OCI-LY1 (cell line): ENCODE measurements around the gene OTOR.

Experiments
- H2AFZ ChIP-seq: fragments of 200-600 bp; sonication (generic), shearing (Covaris generic); 2 replicates; pipeline ENCODE4 v1.6.0; 2014; ENCODE audit warnings: antibody characterized with exemption, mild to moderate bottlenecking, low read length
- H3F3A ChIP-seq: fragments of 200-600 bp; sonication (generic), shearing (Covaris generic); 2 replicates; pipeline ENCODE4 v1.6.0; 2014; ENCODE audit warnings: mild to moderate bottlenecking, antibody characterized with exemption, low read length, moderate library complexity; ENCODE audit not compliant: insufficient read depth
- H3K27ac ChIP-seq: fragments of 200-600 bp; sonication (generic); 2 replicates; pipeline ENCODE4 v1.5.1; 2014; ENCODE audit warnings: low read length, mixed run types, mild to moderate bottlenecking, low read depth; ENCODE audit not compliant: poor library complexity, severe bottlenecking
- H3K27me3 ChIP-seq: fragments of 200-600 bp; sonication (generic); 2 replicates; pipeline ENCODE4 v1.6.0; 2014; ENCODE audit warnings: antibody characterized with exemption, mild to moderate bottlenecking, low read length, moderate library complexity; ENCODE audit not compliant: insufficient read depth
- H3K36me3 ChIP-seq: fragments of 200-600 bp; sonication (generic); 2 replicates; pipeline ENCODE4 v1.6.1; 2014; ENCODE audit warnings: mild to moderate bottlenecking, antibody characterized with exemption, low read length, moderate library complexity, mixed read lengths; ENCODE audit not compliant: insufficient read depth
- H3K4me1 ChIP-seq: fragments of 200-600 bp; sonication (generic); 2 replicates; pipeline ENCODE4 v1.5.1; 2014; ENCODE audit warnings: mild to moderate bottlenecking, low read length, moderate library complexity; ENCODE audit not compliant: insufficient read depth, severe bottlenecking
- H3K4me2 ChIP-seq: fragments of 200-600 bp; sonication (generic), shearing (Covaris generic); 2 replicates; pipeline ENCODE4 v1.6.1; 2014; ENCODE audit warnings: low read length
- H3K4me3 ChIP-seq: fragments of 200-600 bp; sonication (generic); 2 replicates; pipeline ENCODE4 v1.5.1; 2014; ENCODE audit warnings: low read length, low read depth, mild to moderate bottlenecking, mixed read lengths; ENCODE audit not compliant: poor library complexity, severe bottlenecking
- H3K79me2 ChIP-seq: fragments of 200-600 bp; shearing (Covaris generic); 2 replicates; pipeline ENCODE4 v1.6.1; 2016; ENCODE audit warnings: mixed run types, low read length, mixed read lengths; ENCODE audit not compliant: insufficient read depth
- H3K9ac ChIP-seq: fragments of 200-600 bp; sonication (generic), shearing (Covaris generic); 2 replicates; pipeline ENCODE4 v1.6.1; 2014; ENCODE audit warnings: mild to moderate bottlenecking, low read length, mixed read lengths
- H3K9me2 ChIP-seq: fragments of 200-600 bp; sonication (generic), shearing (Covaris generic); 2 replicates; pipeline ENCODE4 v1.6.1; 2014; ENCODE audit warnings: low read depth, mild to moderate bottlenecking, low read length, mixed read lengths
- H3K9me3 ChIP-seq: fragments of 200-600 bp; shearing (Covaris generic); 2 replicates; pipeline ENCODE4 v1.6.1; 2014; ENCODE audit warnings: low read length, mixed read lengths
- H4K20me1 ChIP-seq: fragments of 200-600 bp; sonication (generic), shearing (Covaris generic); 2 replicates; pipeline ENCODE4 v1.6.0; 2016; ENCODE audit warnings: mild to moderate bottlenecking, low read length; ENCODE audit not compliant: insufficient read depth
- EZH2 ChIP-seq: fragments of 200-600 bp; sonication (generic), shearing (Covaris generic); IDR thresholded peaks from 2 replicates; pipeline ENCODE4 v1.8.0; 2017; ENCODE audit warnings: borderline replicate concordance, mixed run types, mild to moderate bottlenecking, antibody characterized with exemption, low read length, moderate library complexity, mixed read lengths
- TF ChIP-seq, protein P1 (sequence below): fragments of 200-600 bp; sonication (generic), shearing (Covaris generic); IDR thresholded peaks from 2 replicates; pipeline ENCODE4 v1.5.1; 2017; ENCODE audit warnings: mild to moderate bottlenecking, antibody characterized with exemption, low read length, moderate library complexity, mixed read lengths

The OTOR gene

DNA sequence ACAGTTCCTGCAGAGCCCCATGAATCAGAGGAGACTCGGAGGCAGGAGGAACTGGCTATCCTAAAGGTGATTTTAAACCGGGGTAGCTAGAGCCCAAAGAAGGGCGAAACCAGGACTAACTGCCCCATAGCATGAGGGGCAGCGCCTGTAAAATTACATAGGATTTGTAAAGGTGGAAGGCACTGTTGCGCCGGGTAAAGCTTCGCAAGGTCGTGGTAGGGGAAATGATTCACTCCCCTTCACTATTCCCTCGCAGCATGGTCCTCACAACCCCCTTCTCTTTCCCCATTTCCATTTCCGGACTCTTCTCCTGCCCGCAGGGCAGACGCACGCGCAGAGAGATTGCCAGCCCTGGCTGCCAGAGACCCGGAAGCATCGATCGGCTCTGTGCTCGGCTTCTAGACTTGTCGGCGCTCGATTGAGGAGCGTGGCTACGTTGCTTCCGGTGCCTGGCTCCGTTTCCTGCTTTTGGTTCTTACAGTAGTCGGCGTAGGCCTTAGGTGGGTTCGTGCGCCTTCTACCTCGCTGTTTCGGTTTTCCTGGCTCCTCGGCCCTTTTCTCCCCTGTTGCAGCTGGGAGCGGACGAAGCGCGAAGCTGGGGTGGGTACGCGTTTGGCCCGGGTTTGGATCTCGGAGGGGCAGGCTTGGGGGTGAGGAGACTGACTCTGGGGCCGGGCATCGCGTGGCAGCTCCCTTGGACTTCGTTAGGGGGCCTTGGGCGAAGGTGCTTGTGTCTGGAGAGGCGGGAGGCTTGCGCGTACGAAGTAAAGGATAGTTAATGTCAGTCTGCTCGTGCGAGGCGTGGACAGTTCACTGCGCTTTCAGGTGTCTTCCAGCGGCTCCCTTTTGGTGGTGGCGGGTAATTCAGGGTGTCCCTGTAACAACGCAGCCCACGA, 18.3 kb upstream of the OTOR start, which contains the start of gene SNRPB2:
Gene SNRPB2, plus strand, starts transcription at position 462 of the 896 bp plus-strand sequence. CDS start 1,677 bp downstream, outside the sequence.
- H4K20me1 ChIP-seq: no peaks in the 10 kb centered on the region
- peaks cover 20% of the 10 kb centered on the region for H3K79me2 ChIP-seq
- peak within 1 kb of the TSS; percentile 90 for H3K9ac ChIP-seq
- no peak within 1 kb of the TSS for H3K27ac ChIP-seq
- peak within 1 kb of the TSS; percentile 92 for H3K4me3 ChIP-seq
- H3K4me2 ChIP-seq: peak within 1 kb of the TSS; percentile 97
- H3F3A ChIP-seq: no peaks in the 10 kb centered on the region
- no peaks in the 10 kb centered on the region for H3K27me3 ChIP-seq
- H3K36me3 ChIP-seq: peaks cover 42% of the 10 kb centered on the region
- no peaks in the 10 kb centered on the region for H3K9me2 ChIP-seq
- H3K4me1 ChIP-seq: peaks cover 17% of the 10 kb centered on the region
- peak within 1 kb of the TSS; percentile 99 for H2AFZ ChIP-seq
- no peak for TF ChIP-seq EZH2
- TF ChIP-seq, protein P1, sequence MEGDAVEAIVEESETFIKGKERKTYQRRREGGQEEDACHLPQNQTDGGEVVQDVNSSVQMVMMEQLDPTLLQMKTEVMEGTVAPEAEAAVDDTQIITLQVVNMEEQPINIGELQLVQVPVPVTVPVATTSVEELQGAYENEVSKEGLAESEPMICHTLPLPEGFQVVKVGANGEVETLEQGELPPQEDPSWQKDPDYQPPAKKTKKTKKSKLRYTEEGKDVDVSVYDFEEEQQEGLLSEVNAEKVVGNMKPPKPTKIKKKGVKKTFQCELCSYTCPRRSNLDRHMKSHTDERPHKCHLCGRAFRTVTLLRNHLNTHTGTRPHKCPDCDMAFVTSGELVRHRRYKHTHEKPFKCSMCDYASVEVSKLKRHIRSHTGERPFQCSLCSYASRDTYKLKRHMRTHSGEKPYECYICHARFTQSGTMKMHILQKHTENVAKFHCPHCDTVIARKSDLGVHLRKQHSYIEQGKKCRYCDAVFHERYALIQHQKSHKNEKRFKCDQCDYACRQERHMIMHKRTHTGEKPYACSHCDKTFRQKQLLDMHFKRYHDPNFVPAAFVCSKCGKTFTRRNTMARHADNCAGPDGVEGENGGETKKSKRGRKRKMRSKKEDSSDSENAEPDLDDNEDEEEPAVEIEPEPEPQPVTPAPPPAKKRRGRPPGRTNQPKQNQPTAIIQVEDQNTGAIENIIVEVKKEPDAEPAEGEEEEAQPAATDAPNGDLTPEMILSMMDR: no peak; the same call in 1 of the 2 replicates
- peaks cover 3% of the 10 kb centered on the region; the same call in 1 of the 2 replicates for H3K9me3 ChIP-seq

DNA sequence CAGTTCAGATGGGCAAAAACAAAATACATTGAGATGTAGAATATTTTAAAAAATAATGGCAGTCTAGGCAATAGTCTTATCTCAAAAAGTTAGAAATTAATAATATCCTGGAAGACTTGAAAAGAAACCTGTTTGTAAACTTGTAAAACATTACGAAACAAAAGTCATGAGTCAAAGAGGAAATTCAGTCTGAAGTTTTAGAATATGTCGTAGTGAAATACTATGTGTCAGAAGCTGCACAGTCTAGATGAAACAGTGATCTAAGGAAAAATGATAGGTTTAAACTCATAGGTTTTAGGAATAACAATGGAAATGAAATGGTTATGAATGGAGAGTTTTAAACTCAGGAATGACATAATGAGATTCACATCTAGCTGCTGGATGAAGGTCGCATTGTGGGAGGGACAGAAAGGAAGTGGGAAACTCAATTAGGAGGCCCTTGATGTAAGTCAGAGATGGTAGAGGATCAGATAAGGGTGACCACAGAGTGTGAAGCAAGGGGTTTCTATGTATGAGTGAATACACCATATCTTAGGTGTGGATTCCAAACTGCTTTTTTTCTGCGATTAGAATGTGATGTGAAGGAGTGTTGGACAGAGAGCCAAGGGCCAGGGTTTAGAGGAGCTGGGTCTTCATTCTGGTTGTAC, 15.5 kb upstream of the OTOR start:
- Histone ChIP-seq H2AFZ (no peak overlapping the region), H3K36me3 (peaks cover 70% of the 10 kb centered on the region), H3K79me2 (peaks cover 20% of the 10 kb centered on the region), H3K4me2 (no peak overlapping the region), H3K9me2 (no peaks in the 10 kb centered on the region), H3K4me1 (peaks cover 17% of the 10 kb centered on the region), H3K9me3 (peaks cover 3% of the 10 kb centered on the region; the same call in 1 of the 2 replicates), H4K20me1 (no peaks in the 10 kb centered on the region), H3K27me3 (no peaks in the 10 kb centered on the region), H3K27ac (no peak overlapping the region), H3F3A (no peaks in the 10 kb centered on the region), H3K9ac (no peak overlapping the region), H3K4me3 (no peak overlapping the region)
- no peak for TF ChIP-seq EZH2
- TF ChIP-seq, protein P1: no peak

DNA sequence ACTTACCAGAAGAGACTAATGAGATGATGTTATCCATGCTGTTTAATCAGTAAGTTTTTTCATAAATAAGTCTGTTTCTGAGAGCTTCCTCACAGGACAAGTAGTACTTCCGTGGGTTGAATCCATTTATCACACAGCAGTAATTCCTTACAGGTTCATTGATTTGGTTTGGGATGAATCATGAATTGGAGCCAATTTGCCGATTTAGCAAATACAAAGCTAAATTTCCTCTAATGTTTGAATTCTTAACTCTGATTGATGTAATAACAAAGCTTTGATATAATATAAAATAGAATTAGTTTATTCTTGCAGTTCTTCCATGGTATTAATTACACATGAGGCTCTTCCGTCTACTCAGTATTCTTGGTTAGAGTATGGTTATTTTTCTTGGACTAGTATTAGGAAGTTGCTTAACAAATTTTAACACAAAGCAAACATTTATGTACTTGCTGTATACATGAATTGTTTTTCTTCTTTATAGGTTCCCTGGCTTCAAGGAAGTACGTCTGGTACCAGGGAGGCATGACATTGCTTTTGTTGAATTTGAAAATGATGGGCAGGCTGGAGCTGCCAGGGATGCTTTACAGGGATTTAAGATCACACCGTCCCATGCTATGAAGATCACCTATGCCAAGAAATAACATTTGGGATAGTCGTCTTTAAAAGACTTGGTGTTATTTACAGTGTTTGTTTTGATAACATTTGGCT, 7.6 kb upstream of the OTOR start:
- no peaks in the 10 kb centered on the region for H3K9me3 ChIP-seq
- H3K9ac ChIP-seq: no peak overlapping the region
- H3K4me1 ChIP-seq: no peaks in the 10 kb centered on the region
- H3K4me3 ChIP-seq: no peak overlapping the region
- H3K4me2 ChIP-seq: no peak overlapping the region
- TF ChIP-seq, protein P1: no peak
- TF ChIP-seq EZH2: no peak
- H3K27me3 ChIP-seq: no peaks in the 10 kb centered on the region
- no peaks in the 10 kb centered on the region for H4K20me1 ChIP-seq
- H3K79me2 ChIP-seq: no peaks in the 10 kb centered on the region
- peaks cover 61% of the 10 kb centered on the region for H3K36me3 ChIP-seq
- no peak overlapping the region for H2AFZ ChIP-seq
- no peak overlapping the region for H3K27ac ChIP-seq
- H3K9me2 ChIP-seq: no peaks in the 10 kb centered on the region
- H3F3A ChIP-seq: no peaks in the 10 kb centered on the region
